ENCODE data around the gene RAPGEF1. TPM values are rescaled to one million over a fixed set of nuclear protein-coding genes. Genes with fewer than 3 reads are reported as not detected.

Gene RAPGEF1
- total RNA-seq, 1 experiment from 2014 or later, result 55.6 TPM

DNA sequence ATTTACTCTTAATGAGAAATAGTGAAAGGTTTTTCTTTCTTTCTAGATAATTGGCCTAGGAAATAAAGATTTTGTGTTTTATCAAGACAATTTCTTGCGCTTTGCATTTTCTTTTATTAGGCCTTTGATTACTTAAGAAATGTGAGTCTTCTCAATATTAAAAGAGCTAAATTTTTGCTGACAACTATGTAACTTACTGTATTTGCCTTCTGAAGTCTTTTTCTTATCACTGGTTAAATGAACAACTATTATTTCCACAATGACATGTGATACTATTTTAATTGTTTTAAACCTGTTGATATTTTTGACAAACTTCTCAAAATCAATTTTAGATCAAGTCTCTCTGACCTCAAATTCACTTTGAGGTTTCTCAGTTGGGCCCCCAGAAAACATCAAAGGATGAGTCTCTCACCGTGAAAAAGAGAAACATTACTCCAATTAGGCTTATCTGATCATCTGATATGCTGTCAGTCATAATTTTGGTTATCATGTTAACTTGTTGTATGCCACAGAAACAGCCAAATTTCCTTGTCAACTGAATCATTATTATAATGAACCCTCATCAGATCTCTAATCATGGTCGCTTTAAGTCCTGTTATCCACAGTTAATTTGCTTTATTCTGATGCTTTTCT is 48.8 kb downstream of the RAPGEF1 start:
- no peak overlapping the region for H3K9ac ChIP-seq (ENCODE audit: extremely low read depth, insufficient read length, low read length)
- H3K79me2 ChIP-seq (ENCODE audit: insufficient read depth, low read length), result peaks cover 28% of the 10 kb centered on the region; the same call in 1 of the 2 replicates
- H3T11ph ChIP-seq (ENCODE audit: low read length), result no peak overlapping the region
- WGBS (ENCODE audit: extremely low coverage, insufficient read length, low lambda C conversion rate), result no CpG with 5 or more reads among the region's 3 CpGs
- no peaks in the 10 kb centered on the region for H3K9me3 ChIP-seq (ENCODE audit: control insufficient read depth, low read depth, low read length)
- TF ChIP-seq CTCF (conservative IDR thresholded peaks at IDR 0.05), result no peak
- no peak overlapping the region for H3K27ac ChIP-seq (ENCODE audit: insufficient read length, low read depth, low read length)
- H3K4me2 ChIP-seq (ENCODE audit: insufficient read depth, insufficient read length, low read length), result no peak overlapping the region
- Mint-ChIP-seq H3K36me3 (ENCODE audit: insufficient read depth in 1 of 3, low read depth in 3 of 3) (peaks cover 5 to 12% (median 10%) of the 10 kb centered on the region in 3 experiments; a peak in 5 of 7 replicates), H3K4me3 (no peak overlapping the region), H3K4me1 (peaks cover 38 to 60% of the 10 kb centered on the region in 2 experiments), H3K27ac (no peak overlapping the region), H3K27me3 (ENCODE audit: low read depth) (no peaks in the 10 kb centered on the region), H3K9me3 (peaks cover 4 to 7% of the 10 kb centered on the region in 2 experiments; a peak in 4 of 5 replicates)
- no peak overlapping the region for H4K91ac ChIP-seq (ENCODE audit: insufficient read length, low read depth, low read length)
- no peak overlapping the region for H3K18ac ChIP-seq (ENCODE audit: insufficient read length, low read depth, low read length)
- H3K23me2 ChIP-seq (ENCODE audit: insufficient read length, low read depth, low read length, poor library complexity, severe bottlenecking), result no peaks in the 10 kb centered on the region
- peaks cover 21% of the 10 kb centered on the region for H3K4me1 ChIP-seq (ENCODE audit: insufficient read depth, low read length)
- no peaks in the 10 kb centered on the region for H3K27me3 ChIP-seq (ENCODE audit: insufficient read depth, low read length)
- H2BK20ac ChIP-seq (ENCODE audit: low read depth, low read length, poor library complexity, severe bottlenecking), result no peak overlapping the region
- no peak overlapping the region for H3K14ac ChIP-seq (ENCODE audit: insufficient read depth, low read length)
- no peak overlapping the region for H4K5ac ChIP-seq (ENCODE audit: insufficient read length, low read depth, low read length)
- no peak overlapping the region for H3K23ac ChIP-seq (ENCODE audit: insufficient read length, low read depth, low read length)
- H4K8ac ChIP-seq (replicated peaks; ENCODE audit: insufficient read length, low read depth, low read length), result no peak overlapping the region
- no peak for DNase-seq
- H3K79me1 ChIP-seq (ENCODE audit: insufficient read depth, low read depth, low read length, poor library complexity, severe bottlenecking), result peaks cover 4% of the 10 kb centered on the region
- H3K56ac ChIP-seq (ENCODE audit: insufficient read length, low read depth, low read length), result no peak overlapping the region
- no peaks in the 10 kb centered on the region for H4K20me1 ChIP-seq (ENCODE audit: control insufficient read depth, insufficient read depth, insufficient read length)
- H2BK12ac ChIP-seq (ENCODE audit: insufficient read length, low read depth, low read length), result no peak overlapping the region
- H2BK15ac ChIP-seq (ENCODE audit: low read depth, low read length), result no peak overlapping the region
- H2AK5ac ChIP-seq (ENCODE audit: insufficient read length, low read length), result no peak overlapping the region
- no peak overlapping the region for H2BK120ac ChIP-seq (ENCODE audit: low read depth, low read length, poor library complexity, severe bottlenecking)
- no peak overlapping the region for H3K4ac ChIP-seq (ENCODE audit: low read depth, low read length)
- H2AFZ ChIP-seq (ENCODE audit: low read length), result no peak overlapping the region
- no peak overlapping the region for H2BK5ac ChIP-seq (ENCODE audit: insufficient read length, low read length)

Measured in H9 (cell line).